Parathyroid adenoma (tissue), 2 donors: ENCODE measurements around the gene RAD9A.

Source experiments
- H2AFZ ChIP-seq: fragments of 300-600 bp; sonication (generic); one replicate; pipeline ENCODE4 v1.7.0; 2017; ENCODE audit warnings: antibody characterized with exemption, mild to moderate bottlenecking
- H3K27ac ChIP-seq: fragments of 300-600 bp; sonication (generic); one replicate; pipeline ENCODE4 v1.7.0; 2017
- H3K27me3 ChIP-seq: fragments of 300-600 bp; sonication (generic); one replicate; pipeline ENCODE4 v1.7.0; 2017; ENCODE audit warnings: low read length; ENCODE audit not compliant: control insufficient read depth, insufficient read depth
- H3K36me3 ChIP-seq: fragments of 300-600 bp; sonication (generic); one replicate; pipeline ENCODE4 v1.7.0; 2017; ENCODE audit warnings: low read length; ENCODE audit not compliant: control insufficient read depth, insufficient read depth
- H3K4me1 ChIP-seq: fragments of 300-600 bp; sonication (generic); one replicate; pipeline ENCODE4 v1.7.0; 2017; ENCODE audit warnings: control low read depth
- H3K4me2 ChIP-seq: fragments of 300-600 bp; sonication (generic); one replicate; pipeline ENCODE4 v1.7.0; 2017; ENCODE audit warnings: low read length
- H3K4me3 ChIP-seq: fragments of 300-600 bp; sonication (generic); one replicate; pipeline ENCODE4 v1.7.0; 2017; ENCODE audit warnings: low read depth, low read length
- H3K79me2 ChIP-seq: fragments of 300-600 bp; sonication (generic); one replicate; pipeline ENCODE4 v1.7.0; 2017; ENCODE audit warnings: control low read depth
- H3K9ac ChIP-seq: fragments of 300-600 bp; sonication (generic); one replicate; pipeline ENCODE4 v1.7.0; 2017; ENCODE audit warnings: mild to moderate bottlenecking
- H3K9me3 ChIP-seq: fragments of 300-600 bp; sonication (generic); one replicate; pipeline ENCODE4 v1.7.0; 2017; ENCODE audit warnings: low read length; ENCODE audit not compliant: control insufficient read depth
- CTCF ChIP-seq: fragments of 300-600 bp; sonication (generic); IDR thresholded peaks from one replicate; pipeline ENCODE4 v1.7.0; 2017; ENCODE audit warnings: antibody characterized with exemption, mild to moderate bottlenecking
- donor health status: primary hyperparathyroidism.

RAD9A gene

DNA sequence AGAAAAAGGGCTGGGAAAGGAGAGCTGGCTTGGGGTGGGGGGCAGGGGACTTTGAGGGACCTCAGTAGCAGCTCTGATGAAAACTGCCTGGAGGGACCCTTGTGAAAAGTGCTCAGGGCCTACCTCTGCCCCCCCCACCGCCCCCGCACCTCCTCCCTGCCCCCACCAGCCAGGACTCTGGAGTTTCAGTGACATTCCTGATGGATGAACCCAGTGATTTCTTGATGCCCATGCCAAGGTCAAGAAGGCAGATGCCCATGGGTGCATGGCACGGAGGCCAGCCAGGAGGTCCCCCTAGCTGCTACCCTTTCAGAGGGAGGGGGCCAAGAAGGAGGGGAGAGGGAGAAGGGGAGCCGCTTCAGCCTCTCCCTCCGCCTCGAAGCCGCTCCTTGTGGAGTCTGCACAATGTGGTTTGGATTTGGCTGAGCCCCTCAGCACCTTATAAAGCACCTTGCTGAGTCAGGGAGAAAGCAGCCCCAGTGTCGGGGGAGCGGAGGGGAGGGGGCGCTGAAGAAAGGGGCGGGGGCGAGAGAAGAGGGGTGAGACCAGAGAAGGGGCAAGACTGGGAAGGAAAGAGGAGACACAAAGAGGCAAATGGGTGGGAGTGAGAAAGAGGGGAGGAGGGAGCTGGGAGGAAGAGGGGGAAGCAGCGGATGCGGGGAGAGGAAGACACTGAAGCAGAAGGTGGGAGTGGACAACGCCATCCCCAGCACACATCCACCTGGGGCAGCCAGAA lies 16.3 kb upstream of the RAD9A start:
- Histone ChIP-seq H3K9ac (no peak overlapping the region), H3K27ac (no peak overlapping the region), H3K4me2 (no peak overlapping the region), H3K27me3 (no peaks in the 10 kb centered on the region), H3K36me3 (no peaks in the 10 kb centered on the region), H3K4me1 (no peaks in the 10 kb centered on the region), H3K4me3 (no peak overlapping the region), H3K9me3 (no peaks in the 10 kb centered on the region), H2AFZ (no peak overlapping the region), H3K79me2 (no peaks in the 10 kb centered on the region)
- TF ChIP-seq CTCF, result no peak

GRCh38 chr11:67376063-67376820 lies 15.5 kb upstream of the RAD9A start:
- Histone ChIP-seq H3K9ac (no peak overlapping the region), H3K4me3 (no peak overlapping the region), H3K4me1 (no peaks in the 10 kb centered on the region), H2AFZ (no peak overlapping the region), H3K36me3 (no peaks in the 10 kb centered on the region), H3K27ac (no peak overlapping the region), H3K79me2 (no peaks in the 10 kb centered on the region), H3K4me2 (no peak overlapping the region), H3K27me3 (no peaks in the 10 kb centered on the region), H3K9me3 (no peaks in the 10 kb centered on the region)
- TF ChIP-seq CTCF, result no peak

- Histone ChIP-seq H3K36me3 (no peaks in the 10 kb centered on the region), H3K4me1 (no peaks in the 10 kb centered on the region), H2AFZ (no peak overlapping the region), H3K4me3 (no peak overlapping the region), H3K9me3 (no peaks in the 10 kb centered on the region), H3K27ac (no peak overlapping the region), H3K9ac (no peak overlapping the region), H3K4me2 (no peak overlapping the region), H3K27me3 (no peaks in the 10 kb centered on the region), H3K79me2 (no peaks in the 10 kb centered on the region)
- no peak for TF ChIP-seq CTCF
These were observed 14.6 kb upstream of the RAD9A start for GRCh38 chr11:67376873-67377808.

DNA sequence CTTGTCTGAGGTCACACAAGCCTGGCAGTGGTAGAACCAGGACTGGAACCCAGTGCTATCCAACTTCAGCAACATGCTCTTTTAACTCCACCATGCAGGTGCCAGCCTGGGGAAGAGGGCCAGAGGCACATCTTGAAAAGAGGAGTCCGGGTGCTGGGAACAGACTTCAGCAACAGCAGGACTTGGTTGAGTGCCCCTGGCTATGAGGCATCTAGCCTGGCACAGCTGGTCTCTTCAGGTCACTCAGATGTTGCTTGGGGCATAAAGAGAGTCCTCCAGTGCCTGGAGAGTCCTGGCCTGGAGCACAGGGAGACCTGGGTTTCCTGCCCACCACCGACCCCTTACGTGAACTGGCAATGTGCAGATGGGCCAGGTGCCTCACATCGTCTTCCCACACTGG lies 13.2 kb upstream of the RAD9A start:
- no peak overlapping the region for H3K4me3 ChIP-seq
- H3K27ac ChIP-seq, result no peak overlapping the region
- TF ChIP-seq CTCF, result no peak
- H3K4me2 ChIP-seq, result no peak overlapping the region
- H3K36me3 ChIP-seq, result no peaks in the 10 kb centered on the region
- H3K9ac ChIP-seq, result no peak overlapping the region
- H3K4me1 ChIP-seq, result no peaks in the 10 kb centered on the region
- no peak overlapping the region for H2AFZ ChIP-seq
- H3K27me3 ChIP-seq, result no peaks in the 10 kb centered on the region
- no peaks in the 10 kb centered on the region for H3K9me3 ChIP-seq
- no peaks in the 10 kb centered on the region for H3K79me2 ChIP-seq
